Duodenal mucosa (tissue), 2 donors: ENCODE data around the gene KDELR3.

Experiments
- H3K27ac ChIP-seq: one replicate; pipeline ENCODE4 v1.7.0; 2013; ENCODE audit warnings: low read depth, low read length
- H3K27me3 ChIP-seq, 2 donors: one replicate each; pipeline ENCODE4 v1.7.0; 2013; ENCODE audit warnings: low read length in 2 of 2, control low read depth in 1 of 2; ENCODE audit not compliant: insufficient read depth in 2 of 2, control insufficient read depth in 1 of 2
- H3K36me3 ChIP-seq, 2 donors: one replicate each; pipeline ENCODE4 v1.7.0; 2013; ENCODE audit warnings: low read length in 2 of 2, control low read depth in 1 of 2; ENCODE audit not compliant: insufficient read depth in 2 of 2, control insufficient read depth in 1 of 2
- H3K4me1 ChIP-seq, 2 donors: one replicate each; pipeline ENCODE4 v1.7.0; 2013; ENCODE audit warnings: low read length in 2 of 2, control low read depth in 1 of 2; ENCODE audit not compliant: insufficient read depth in 2 of 2, control insufficient read depth in 1 of 2
- H3K4me3 ChIP-seq, 2 donors: one replicate each; pipeline ENCODE4 v1.7.0; 2013; ENCODE audit warnings: low read length in 2 of 2, low read depth in 1 of 2
- H3K9ac ChIP-seq, 2 donors: one replicate each; pipeline ENCODE4 v1.7.0; 2013; ENCODE audit warnings: low read length in 2 of 2, low read depth in 1 of 2
- H3K9me3 ChIP-seq, 2 donors: one replicate each; pipeline ENCODE4 v1.7.0; 2013; ENCODE audit warnings: low read length in 2 of 2, control low read depth in 1 of 2; ENCODE audit not compliant: control insufficient read depth in 1 of 2

KDELR3 gene

GRCh38 chr22:38513063-38513462, 45.2 kb downstream of the KDELR3 start:
- Histone ChIP-seq H3K36me3 (no peaks in the 10 kb centered on the region), H3K4me1 (no peaks in the 10 kb centered on the region), H3K4me3 (no peak overlapping the region), H3K9ac (no peak overlapping the region), H3K27me3 (no peaks in the 10 kb centered on the region), H3K9me3 (no peaks in the 10 kb centered on the region), H3K27ac (no peak overlapping the region)

GRCh38 chr22:38518620-38519019, 50.7 kb downstream of the KDELR3 start:
- no peaks in the 10 kb centered on the region for H3K4me1 ChIP-seq
- H3K27me3 ChIP-seq: no peaks in the 10 kb centered on the region
- H3K9ac ChIP-seq: no peak overlapping the region
- H3K36me3 ChIP-seq: no peaks in the 10 kb centered on the region
- no peak overlapping the region for H3K27ac ChIP-seq
- no peaks in the 10 kb centered on the region for H3K9me3 ChIP-seq
- no peak overlapping the region for H3K4me3 ChIP-seq

- H3K27me3 ChIP-seq: no peaks in the 10 kb centered on the region
- no peaks in the 10 kb centered on the region for H3K4me1 ChIP-seq
- no peaks in the 10 kb centered on the region for H3K36me3 ChIP-seq
- no peak overlapping the region for H3K27ac ChIP-seq
- H3K9me3 ChIP-seq: no peaks in the 10 kb centered on the region
- no peak overlapping the region for H3K9ac ChIP-seq
- H3K4me3 ChIP-seq: no peak overlapping the region
Measured at GRCh38 chr22:38519453-38520250, 51.8 kb downstream of the KDELR3 start.

DNA sequence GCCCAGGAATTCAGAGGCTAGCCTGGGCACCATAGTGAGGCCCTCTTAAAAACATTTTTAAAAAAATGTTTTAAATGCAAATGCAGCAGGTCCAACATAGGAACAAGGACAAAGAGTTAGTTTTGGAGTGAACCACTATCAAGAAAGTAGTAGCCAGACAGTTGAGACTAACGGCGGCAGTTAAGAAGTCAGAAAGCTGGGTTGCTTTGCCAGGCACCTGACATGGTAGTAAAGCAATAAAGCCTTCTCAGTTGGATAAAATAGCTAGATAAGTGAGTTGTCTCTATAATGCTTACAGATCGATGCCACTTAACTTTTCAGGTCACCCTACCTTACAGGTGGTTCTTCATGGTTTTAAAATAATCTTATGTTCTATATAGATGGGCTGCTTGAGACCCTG, 55.1 kb downstream of the KDELR3 start:
- no peaks in the 10 kb centered on the region for H3K36me3 ChIP-seq
- H3K9me3 ChIP-seq: no peaks in the 10 kb centered on the region
- no peak overlapping the region for H3K27ac ChIP-seq
- no peaks in the 10 kb centered on the region for H3K4me1 ChIP-seq
- no peak overlapping the region for H3K4me3 ChIP-seq
- no peak overlapping the region for H3K9ac ChIP-seq
- no peaks in the 10 kb centered on the region for H3K27me3 ChIP-seq

DNA sequence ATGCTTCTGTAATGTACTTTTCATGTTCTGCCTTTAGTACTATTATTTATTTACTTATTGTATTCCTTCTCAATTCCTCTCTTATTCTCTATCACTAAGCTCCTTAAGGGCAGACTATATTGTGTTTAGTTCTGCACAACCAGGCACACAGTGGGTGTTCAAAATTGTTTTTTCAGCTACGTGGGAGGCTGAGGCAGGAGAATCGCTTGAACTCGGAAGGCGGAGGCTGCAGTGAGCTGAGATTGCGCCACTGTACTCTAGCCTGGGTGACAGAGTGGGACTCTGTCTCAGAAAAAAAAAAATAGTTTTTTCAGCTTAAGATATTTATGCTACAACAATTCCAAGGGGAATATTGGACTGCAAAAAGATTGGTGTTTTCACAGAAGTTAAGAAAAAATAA, 55.6 kb downstream of the KDELR3 start:
- Histone ChIP-seq H3K4me1 (no peaks in the 10 kb centered on the region), H3K36me3 (no peaks in the 10 kb centered on the region), H3K27me3 (no peaks in the 10 kb centered on the region), H3K27ac (no peak overlapping the region), H3K9me3 (no peaks in the 10 kb centered on the region), H3K4me3 (no peak overlapping the region), H3K9ac (no peak overlapping the region)

GRCh38 chr22:38524429-38524828, 56.5 kb downstream of the KDELR3 start:
- Histone ChIP-seq H3K36me3 (no peaks in the 10 kb centered on the region), H3K4me1 (no peaks in the 10 kb centered on the region), H3K27me3 (no peaks in the 10 kb centered on the region), H3K9ac (no peak overlapping the region), H3K27ac (no peak overlapping the region), H3K4me3 (no peak overlapping the region), H3K9me3 (no peaks in the 10 kb centered on the region)

GRCh38 chr22:38531251-38531938, 63.5 kb downstream of the KDELR3 start:
- Histone ChIP-seq H3K36me3 (no peaks in the 10 kb centered on the region), H3K9me3 (no peaks in the 10 kb centered on the region), H3K27me3 (no peaks in the 10 kb centered on the region), H3K4me3 (no peak overlapping the region), H3K4me1 (no peaks in the 10 kb centered on the region), H3K9ac (no peak overlapping the region), H3K27ac (no peak overlapping the region)
